Right lung (tissue), 5 donors: ENCODE data around the gene MGAT5. TPM values are rescaled to one million over a fixed set of nuclear protein-coding genes. Genes with fewer than 3 reads are reported as not detected.

Source experiments
- DNase-seq, 2 donors: peaks; one replicate each; pipeline ENCODE4 v3.0.0-alpha.2; 2013
- polyA plus RNA-seq, 5 donors: library from polyadenylated mRNA; unstranded; fragments of 120-200 nt; gene quantifications; one replicate each; pipeline versions ENCODE4 v1.2.1 to v1.2.3, GENCODE V29; 2013; ENCODE audit warnings: inconsistent platforms in 1 of 5, low replicate concordance in 1 of 5; ENCODE audit not compliant: insufficient read length in 5 of 5, insufficient read depth in 1 of 5

The MGAT5 gene
- polyA plus RNA-seq, 5 donors: 20.7 to 27.3 (median 23.8) TPM

GRCh38 chr2:134231301-134231964 is 22.4 kb upstream of the MGAT5 start:
- DNase-seq: no peak

- DNase-seq: no peak
Measured at GRCh38 chr2:134231965-134232340, 21.9 kb upstream of the MGAT5 start.

GRCh38 chr2:134232461-134232860 is 21.4 kb upstream of the MGAT5 start:
- no peak for DNase-seq

GRCh38 chr2:134232868-134233727 is 20.8 kb upstream of the MGAT5 start:
- no peak for DNase-seq

- DNase-seq: no peak
Measured at GRCh38 chr2:134233728-134234136, 20.1 kb upstream of the MGAT5 start.

- no peak for DNase-seq
Measured at GRCh38 chr2:134234535-134234934, 19.3 kb upstream of the MGAT5 start.

GRCh38 chr2:134235510-134236144 is 18.2 kb upstream of the MGAT5 start:
- no peak for DNase-seq

GRCh38 chr2:134238371-134238770 is 15.5 kb upstream of the MGAT5 start:
- DNase-seq: no peak

GRCh38 chr2:134240061-134240460 is 13.8 kb upstream of the MGAT5 start:
- DNase-seq: no peak

GRCh38 chr2:134241911-134242310 is 12.0 kb upstream of the MGAT5 start:
- peak in 1 of 2 donors; percentile 15 for DNase-seq

GRCh38 chr2:134243244-134243643 is 10.6 kb upstream of the MGAT5 start:
- DNase-seq: no peak

- DNase-seq: no peak
Measured at GRCh38 chr2:134244086-134244485, 9.8 kb upstream of the MGAT5 start.

- no peak for DNase-seq
Measured at GRCh38 chr2:134244587-134244986, 9.3 kb upstream of the MGAT5 start.

- DNase-seq: peak; percentile 20 to 48
Measured at GRCh38 chr2:134245340-134245984, 8.4 kb upstream of the MGAT5 start.

- DNase-seq: no peak
Measured at GRCh38 chr2:134246154-134246874, 7.6 kb upstream of the MGAT5 start.

- no peak for DNase-seq
Measured at GRCh38 chr2:134247679-134248078, 6.2 kb upstream of the MGAT5 start.

GRCh38 chr2:134248913-134249312 is 5.0 kb upstream of the MGAT5 start:
- DNase-seq: no peak

GRCh38 chr2:134249755-134250154 is 4.1 kb upstream of the MGAT5 start:
- DNase-seq: no peak

- DNase-seq: no peak
Measured at GRCh38 chr2:134250840-134251461, 2.9 kb upstream of the MGAT5 start.

GRCh38 chr2:134252092-134252750 is 1.7 kb upstream of the MGAT5 start:
- no peak for DNase-seq
